ENCODE data around the gene HAUS7.

HAUS7 gene

DNA sequence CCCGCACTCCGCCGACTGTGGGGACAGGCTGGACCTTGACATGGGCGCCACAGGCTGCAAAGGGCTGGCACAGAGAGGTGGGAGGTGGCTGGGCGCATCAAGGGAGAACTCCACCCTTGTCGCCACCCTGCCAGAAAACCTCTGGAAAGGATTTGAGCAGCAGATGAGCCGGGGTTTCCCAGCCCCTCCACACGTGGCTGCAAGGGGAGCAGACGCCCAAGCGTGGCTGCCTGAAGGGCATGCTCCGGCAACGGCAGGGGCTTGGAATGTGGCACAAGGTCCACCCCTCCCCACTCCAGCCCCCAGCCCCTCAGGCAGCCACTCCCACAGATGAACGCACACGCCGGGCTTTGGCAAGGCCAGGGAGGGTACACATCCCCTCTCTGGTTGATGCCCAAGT, 29.0 kb upstream of the HAUS7 start:
- DNase-seq (ENCODE audit: low read depth in 2 of 2) = no peak

DNA sequence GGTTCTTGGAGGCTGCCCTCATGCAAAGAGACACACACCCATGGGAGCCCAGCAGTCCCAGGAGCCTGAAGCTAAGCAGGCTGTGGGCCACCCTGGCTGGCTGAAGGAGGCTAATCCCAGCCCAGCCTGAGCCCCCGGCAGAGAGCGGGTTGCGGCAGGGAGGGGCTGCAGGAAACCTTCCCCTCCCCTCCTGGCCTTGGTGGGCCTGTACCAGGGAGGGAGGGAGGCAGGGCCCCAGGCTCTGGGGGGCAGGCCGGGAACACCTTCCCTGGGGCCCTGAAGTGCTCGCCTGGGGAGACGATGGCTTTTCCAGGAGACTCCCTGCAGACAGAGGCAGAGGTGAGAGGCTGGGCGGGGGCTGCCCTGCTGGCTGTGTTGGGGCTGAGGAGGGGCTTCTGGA, 28.1 kb upstream of the HAUS7 start:
- DNase-seq (ENCODE audit: low read depth in 2 of 2) = no peak

DNA sequence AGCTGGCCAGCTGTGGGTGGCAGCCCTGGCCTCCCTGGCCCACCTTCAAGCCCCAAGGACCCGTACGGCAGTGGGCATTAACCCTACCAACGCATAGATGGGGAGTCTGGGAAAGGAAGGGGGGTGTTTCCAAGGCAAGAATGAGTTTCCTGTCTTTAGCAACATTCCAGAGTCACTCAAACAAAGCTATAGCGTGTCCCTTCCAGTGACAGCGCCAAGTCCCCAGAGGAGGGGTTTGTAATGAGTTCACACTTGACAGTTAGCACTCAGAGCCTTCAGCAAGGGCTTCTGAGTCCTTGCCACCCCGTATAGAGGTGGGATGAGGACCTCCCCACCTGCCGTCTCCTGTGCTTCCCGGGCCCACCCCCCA, 26.2 kb upstream of the HAUS7 start:
- DNase-seq (ENCODE audit: low read depth in 2 of 2) = no peak

DNA sequence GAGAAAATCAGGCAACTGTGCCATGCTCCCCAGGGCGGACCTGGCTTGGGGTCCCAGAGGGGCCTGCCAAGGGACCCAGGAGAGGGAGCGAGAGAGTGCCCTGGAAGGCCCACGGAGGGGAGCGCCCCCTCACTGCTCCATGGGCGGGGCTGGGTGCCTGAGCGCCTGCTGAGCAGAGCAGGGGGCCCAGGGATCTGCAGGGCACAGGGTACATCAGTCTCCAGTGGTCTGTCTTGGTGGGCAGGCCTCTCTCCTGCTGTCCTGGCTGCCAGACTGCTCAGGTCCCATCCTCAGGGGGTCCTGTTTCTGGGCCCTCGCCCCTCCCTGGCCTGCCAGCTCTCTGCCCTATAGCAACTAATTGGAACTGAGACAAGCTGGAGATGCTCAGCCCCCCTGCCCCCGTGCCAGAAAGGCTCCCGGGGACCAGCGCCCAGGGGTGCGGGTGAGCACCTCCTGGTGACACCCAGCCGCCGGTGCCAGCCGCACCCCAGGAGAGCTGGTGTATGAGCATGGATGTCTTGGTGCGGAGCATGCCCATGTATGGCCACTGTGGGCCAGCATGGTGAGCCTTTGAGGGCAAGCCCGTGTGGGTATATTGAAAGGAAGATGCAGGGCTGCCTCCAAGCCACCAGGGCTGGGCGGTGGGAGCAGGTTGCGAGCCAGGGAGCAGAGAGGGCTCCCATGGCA, 25.7 kb upstream of the HAUS7 start:
- DNase-seq (ENCODE audit: low read depth in 2 of 2) = no peak

DNA sequence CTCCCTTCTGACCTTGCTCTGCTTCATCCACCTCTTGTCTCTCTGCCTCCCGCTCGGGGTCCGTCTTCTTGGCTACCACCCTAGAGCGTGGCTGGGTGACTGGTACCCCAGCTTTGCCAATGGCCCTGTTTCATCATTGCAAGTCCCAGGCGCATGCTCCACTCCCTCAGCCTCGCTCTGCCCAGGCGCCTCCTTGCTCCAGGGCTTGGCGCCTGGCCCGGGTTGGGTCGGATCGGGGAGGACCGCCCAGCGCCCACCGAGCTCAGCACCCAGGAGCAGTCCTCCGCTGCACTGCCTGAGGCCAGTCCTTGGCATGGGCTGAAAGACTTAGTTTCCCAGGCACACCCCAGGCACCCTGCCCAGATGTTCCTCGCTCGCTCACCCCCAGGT, 25.0 kb upstream of the HAUS7 start:
- DNase-seq (ENCODE audit: low read depth in 2 of 2) = no peak

DNA sequence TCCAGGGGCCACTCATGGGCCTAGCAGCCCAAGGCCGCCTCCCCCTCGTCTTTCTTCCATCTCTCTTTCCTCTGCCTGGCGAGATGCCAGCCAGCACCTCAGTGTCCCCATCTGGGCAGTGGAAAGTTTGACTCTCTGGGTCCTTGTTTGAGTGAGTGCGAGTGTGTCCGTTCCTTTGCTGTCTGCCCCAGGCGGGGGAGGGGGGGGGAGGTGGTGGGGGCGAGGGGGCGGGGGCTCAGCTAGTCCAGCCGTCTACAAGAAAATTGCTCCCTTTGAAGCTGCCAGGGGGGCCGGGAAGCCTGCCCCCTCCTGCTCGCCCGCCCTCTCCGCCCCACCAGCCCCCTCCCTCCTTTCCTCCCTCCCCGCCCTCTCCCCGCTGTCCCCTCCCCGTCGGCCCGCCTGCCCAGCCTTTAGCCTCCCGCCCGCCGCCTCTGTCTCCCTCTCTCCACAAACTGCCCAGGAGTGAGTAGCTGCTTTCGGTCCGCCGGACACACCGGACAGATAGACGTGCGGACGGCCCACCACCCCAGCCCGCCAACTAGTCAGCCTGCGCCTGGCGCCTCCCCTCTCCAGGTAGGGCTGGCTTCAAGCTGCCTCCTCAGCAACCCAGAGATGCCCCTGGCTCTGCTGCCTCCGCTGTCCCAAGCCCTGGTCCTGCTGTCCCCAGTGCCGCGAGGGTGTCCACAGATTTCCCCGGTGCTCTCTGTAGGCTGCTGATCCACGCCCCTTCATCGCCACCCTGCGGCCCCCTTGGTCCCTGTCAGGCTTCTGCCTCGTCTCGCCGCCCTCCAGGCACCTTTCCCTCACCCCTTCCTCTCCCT, 24.4 kb upstream of the HAUS7 start, which contains the start of gene BGN:
Gene BGN (plus strand): TSS at position 440 of the 821 bp plus-strand sequence. CDS start 9,652 bp downstream, outside the sequence.
- DNase-seq (ENCODE audit: low read depth in 2 of 2) = no peak

DNA sequence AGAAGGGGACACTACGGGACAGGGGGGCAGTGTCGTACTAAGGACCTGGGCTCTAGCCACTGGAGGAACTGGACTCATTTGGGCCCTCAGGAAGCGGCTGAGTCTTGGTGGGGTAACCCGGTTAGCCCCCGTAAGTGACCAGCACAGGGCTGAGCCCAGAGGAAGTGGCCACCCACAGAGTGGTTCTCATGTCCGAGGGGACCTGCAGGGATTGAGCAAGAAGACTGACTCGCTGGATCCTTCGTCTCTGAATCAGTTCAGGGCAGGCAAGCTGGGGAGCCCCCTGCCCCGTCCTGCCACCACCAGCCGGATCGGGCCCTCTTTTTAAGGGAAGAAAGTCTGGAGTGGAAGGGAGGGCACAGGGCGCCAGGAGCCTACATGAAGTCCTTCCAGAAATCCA, 23.7 kb upstream of the HAUS7 start:
- DNase-seq (ENCODE audit: low read depth in 2 of 2) = no peak

DNA sequence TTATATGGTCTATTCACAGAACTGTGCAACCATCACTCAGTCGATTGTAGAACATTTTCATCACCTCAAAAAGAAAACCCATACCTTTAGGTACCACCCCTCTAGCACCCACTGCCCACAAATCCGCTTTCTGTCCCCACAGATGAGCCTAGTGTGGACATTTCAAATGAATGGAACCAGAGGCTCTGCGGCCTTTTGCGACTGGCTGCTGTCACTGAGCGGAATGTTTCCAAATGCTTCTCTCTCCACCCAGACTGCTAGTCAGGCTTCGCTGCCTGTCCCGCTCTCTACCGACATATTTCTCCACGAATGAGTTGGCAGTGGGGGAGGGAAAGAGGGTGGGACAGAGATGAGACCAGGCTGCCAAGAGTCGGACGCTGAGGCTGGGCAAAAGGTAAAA, 22.7 kb upstream of the HAUS7 start:
- DNase-seq (ENCODE audit: low read depth in 2 of 2) = no peak

DNA sequence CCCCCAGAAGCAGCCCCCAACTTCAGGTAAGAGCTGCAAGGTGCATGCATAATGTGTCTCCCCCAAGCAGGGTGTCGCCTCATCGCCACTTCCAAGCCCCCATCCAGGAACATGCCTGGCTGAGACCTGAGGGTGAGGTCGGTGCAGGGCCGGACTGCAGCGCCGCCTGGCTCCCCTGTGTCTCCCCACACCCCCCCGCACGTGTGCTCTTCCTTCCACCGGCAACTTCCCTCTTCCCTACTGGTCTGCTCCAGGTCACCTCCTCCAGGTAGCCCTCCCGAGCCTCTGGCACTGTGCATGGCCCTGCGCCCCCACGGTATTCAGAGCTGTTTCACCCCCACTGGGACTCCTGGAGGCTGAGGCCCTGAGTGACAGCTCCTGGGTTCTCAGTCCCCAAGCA, 22.2 kb upstream of the HAUS7 start:
- no peak for DNase-seq (ENCODE audit: low read depth in 2 of 2)

DNA sequence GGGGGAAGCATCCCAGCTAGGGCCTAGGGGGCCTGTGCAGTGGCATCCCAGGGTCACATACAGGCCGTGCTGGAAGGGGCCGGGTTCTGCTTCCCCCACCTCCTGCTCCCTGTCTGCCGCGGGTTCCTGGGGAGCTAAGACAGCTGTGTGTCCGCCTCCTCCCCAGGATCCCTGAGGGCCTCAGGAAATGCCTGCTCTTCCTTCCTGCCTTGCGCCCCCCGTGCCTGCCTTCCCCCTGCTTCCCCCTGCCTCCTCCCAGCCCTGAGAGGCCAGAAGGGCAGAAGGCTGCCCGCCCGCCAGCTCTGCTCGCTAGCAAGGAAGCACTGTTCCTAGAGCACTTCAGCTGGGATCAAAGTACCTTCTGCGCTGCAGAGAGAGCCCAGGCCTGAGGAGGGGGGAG, 21.5 kb upstream of the HAUS7 start:
- DNase-seq (ENCODE audit: low read depth in 2 of 2) = no peak

DNA sequence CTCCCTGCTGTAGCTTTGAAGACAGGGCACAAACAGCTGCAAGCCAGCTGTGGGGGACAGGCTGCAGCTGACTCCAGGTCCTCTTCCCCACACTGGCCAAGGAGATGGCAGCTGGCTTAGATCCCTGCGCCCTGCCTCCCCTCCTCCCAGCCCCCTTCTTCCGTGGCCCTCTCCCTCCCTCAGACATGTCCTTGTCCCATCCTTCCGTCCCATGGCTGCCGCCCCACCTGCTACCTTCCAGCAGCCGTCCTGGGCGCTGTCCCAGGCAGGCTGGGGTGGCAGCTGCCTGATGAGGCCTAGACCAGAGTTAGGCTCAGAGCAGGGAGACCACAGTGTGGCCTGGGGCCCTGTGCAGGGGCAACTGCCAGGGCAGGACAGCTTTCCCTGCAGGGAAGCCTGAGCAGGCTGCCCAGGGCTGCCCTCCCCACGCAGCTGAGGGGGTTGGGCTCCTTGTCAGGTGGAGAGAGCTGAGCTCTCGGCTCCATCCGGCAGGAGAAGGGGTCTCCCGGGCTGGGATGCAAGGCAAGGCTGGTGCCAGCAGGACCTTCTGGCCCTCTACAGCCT, 21.1 kb upstream of the HAUS7 start:
- no peak for DNase-seq (ENCODE audit: low read depth in 2 of 2)

DNA sequence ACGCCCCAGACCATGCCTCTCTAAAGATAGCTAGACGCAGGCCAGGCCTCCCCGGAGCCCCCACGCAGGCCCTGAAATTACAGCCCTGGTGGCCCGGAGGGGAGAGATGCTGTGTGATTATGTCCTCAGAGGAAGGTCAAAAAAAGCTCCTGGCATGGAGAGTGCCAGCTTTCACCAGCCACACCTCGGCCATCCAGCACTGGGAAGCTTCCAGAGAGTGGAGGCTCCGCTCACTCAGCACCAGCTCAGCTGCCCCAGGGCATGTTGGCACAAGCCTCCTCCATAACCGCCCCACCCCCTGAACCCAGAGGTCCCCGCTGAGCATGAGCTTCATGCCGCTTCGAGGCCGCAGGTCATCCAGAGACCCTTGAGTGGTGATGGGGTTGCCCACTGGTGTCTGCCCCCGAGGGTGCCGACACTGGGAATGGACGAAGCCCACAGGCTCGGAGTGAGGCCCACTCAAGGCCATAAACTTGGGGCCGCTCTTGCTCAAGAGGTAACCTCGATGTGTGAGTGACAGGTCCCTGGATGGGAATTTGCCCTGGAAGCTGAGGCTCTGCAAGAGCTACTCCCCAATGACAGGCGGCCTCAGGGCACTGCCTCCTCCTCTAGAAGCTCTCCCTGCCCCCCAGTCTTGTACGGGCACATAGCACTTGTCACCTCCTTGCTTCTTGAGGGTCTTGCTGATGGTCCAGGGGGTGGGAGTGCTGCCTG, 20.0 kb upstream of the HAUS7 start:
- DNase-seq (ENCODE audit: low read depth in 2 of 2) = no peak

DNA sequence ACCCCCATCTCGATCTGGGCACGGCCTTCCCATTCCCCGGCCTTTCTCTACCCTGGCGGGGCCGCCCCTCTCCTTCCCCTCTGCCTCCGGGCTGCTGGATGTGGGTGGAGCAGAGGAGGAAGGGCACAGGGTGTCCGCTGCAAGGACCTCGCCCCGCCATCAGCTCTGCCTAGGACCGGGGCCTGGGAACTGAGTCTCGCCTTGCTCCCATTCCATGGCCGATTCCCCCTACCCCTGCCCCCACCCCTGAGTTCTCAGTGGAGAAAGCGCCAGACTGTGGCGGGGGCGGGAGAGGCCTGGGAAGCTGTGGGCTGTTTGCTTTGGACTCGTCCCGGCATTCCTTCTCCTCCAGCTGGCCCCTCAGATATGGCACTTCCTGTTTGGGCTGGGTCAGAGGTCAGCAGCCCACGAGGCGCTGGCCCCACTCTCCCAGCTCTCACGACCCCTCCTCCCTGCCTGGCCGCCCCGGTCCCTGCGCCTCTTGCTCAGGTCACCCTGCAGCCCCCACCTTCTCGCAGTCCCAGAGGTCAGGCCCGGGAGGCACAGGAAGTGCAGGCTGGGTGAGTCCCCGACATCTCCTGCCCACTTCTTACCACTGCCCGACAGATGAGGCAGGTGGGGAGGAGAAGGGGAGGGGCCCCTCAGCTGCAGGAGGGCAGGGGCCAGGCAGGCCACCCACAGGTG, 18.0 kb upstream of the HAUS7 start:
- no peak for DNase-seq (ENCODE audit: low read depth in 2 of 2)

DNA sequence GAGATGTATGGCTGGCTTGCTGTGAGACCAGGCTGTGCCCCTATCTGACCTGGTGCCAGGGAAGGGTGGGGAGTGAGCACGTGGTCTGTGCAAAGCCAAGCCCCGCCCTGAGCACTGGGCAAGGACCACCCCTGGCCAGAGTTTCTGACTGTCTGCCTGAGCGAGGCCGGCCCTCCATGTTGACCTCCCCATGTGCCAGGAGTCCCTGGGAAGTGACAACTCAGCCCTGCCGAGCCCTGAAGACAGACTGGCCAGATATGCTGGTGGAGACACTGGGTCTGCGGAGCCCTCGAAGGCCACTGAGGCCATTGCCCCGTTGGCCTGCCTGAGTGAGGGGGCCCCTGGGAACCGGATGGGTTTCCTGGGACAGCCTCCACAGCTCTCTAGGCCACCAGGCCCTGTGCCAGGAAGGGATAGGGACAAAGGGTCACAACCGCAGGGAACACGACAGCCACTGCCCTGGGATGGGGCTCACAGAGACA, 17.3 kb upstream of the HAUS7 start:
- DNase-seq (ENCODE audit: low read depth in 2 of 2) = no peak

DNA sequence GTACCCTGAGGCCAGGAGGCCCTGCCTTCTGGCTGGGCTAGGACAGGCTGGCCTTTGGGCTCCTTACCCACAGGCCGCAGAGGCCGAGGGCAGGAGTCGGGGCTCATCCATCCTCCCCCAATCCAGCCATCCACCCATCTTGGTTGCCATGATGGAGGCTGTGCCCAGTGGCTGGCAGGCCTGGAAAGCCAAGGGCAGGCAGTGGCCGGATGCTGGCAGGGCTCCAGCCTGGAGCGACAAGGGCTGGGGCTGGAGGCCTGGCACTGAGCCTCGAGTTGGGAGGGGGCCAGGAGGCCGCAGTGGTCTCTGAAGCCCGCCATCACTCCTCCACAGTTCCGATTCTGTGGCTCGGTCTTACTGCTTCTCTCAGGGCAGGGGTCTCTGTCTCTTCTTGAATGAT, 15.8 kb upstream of the HAUS7 start:
- DNase-seq (ENCODE audit: low read depth in 2 of 2) = no peak

DNA sequence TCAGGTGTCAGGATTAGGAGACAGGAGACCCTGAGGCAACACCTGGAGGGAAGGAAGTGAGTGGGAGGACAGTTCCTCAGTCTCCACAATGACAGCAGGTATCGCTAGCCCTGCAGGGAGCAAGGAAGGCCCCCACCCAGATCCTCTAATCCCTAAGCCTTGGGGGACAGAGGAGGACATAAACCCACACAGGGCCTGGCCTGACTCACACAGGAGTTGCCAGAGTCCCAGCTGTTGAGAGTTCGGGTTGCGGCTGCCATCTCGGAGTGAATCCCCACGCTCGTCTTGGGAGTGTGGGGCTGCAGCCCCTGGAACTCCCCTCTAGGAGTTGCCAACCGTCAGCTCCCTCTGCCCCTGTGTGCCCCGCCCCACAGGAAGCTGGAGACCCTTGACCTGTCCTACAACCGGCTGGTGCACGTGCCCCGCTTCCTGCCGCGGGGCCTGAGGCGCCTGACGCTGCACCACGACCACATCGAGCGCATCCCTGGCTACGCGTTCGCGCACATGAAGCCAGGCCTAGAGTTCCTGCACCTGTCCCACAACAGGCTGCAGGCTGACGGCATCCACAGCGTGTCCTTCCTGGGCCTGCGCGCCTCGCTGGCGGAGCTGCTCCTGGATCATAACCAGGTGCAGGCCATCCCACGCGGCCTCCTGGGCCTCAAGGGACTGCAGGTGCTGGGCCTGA, 15.2 kb upstream of the HAUS7 start:
- no peak for DNase-seq (ENCODE audit: low read depth in 2 of 2)

DNA sequence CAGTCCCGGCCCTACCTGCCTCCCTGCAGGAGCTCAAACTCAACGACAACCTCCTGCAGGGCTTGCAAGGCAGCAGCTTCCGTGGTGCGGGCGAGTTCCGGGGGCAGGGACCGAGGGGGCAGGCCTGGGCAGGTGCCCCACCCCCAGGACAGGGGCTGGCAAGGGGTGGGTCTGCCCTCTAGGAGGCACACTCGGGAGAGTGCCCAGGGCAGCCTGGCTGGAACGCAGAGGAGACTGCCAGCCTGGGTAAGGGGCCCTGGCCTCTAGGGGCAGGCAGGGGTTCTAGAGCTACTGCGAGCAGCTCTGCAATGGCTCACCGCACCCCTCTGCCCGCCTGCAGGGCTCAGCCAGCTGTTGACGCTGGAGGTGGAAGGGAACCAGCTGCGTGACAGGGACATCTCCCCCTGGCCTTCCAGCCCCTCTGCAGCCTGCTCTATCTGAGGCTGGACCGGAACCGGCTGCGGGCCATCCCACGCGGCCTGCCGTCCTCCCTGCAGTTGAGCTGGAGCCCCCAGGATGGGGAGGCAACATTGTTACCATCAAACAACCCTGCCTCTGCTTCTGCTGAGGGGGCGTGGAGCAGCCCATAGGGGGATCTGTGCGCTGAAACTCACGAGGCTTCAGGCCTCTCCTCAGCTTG, 12.1 kb upstream of the HAUS7 start:
- DNase-seq (ENCODE audit: low read depth in 2 of 2) = no peak

DNA sequence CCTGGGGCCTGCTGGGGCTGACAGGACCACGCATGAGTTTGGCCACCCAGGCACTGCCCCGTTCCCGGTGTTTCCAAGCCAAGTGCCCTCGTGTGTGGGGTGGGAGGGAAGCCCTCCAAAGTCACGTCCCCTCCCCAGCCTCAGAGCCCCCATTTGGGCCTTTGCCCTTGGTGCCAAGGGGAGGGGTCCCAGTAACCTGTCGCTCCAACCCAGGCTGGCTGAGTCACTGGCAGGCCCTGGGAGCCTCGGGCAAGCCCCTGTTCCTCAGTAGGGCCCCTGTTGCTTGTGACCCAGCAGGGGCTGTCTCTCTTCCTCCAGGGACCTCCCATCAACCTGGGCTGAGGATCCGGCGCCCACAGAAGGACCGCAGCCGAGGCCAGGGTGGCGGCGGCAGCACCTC, 10.7 kb upstream of the HAUS7 start:
- DNase-seq (ENCODE audit: low read depth in 2 of 2) = no peak

DNA sequence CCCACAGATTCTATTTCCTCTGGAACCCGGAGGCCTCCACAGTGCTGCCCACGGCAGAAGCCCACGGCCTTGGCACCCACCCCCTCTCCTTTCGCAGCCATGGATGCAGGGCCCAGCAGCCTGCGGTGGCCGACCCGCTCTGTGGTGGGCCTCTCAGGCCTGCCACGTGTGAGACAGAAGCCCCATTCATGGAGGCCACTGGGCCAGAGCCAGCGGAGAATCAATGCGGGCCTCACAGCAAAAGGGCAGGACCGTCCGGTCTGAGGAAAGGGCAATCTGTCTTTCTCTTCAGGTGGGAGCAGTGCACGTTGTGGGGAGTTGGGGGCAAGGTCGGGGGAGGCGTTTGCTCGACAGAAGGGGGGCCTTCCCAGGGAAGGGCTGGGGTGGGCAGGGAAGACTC, 8.4 kb upstream of the HAUS7 start:
- no peak for DNase-seq (ENCODE audit: low read depth in 2 of 2)

DNA sequence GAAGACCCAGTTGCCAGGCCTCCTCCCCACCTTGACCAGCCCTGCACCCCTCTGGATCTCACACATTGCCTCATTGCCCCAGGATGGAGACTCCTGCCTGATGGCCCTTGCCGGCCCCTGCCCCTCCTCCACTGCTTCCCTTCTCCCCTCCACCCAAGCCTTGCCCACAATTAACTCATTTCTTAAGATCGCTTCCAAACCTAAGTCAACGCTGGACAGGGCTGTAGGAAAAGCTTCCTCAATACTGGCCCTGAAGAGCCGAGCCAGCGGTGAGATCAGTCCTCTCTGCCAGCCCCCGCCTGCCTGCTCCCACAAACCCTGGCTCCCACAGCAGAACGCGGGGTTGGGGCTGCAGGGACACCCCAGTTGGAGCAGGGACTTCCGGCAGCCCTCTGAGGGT, 7.5 kb upstream of the HAUS7 start:
- DNase-seq (ENCODE audit: low read depth in 2 of 2) = no peak

DNA sequence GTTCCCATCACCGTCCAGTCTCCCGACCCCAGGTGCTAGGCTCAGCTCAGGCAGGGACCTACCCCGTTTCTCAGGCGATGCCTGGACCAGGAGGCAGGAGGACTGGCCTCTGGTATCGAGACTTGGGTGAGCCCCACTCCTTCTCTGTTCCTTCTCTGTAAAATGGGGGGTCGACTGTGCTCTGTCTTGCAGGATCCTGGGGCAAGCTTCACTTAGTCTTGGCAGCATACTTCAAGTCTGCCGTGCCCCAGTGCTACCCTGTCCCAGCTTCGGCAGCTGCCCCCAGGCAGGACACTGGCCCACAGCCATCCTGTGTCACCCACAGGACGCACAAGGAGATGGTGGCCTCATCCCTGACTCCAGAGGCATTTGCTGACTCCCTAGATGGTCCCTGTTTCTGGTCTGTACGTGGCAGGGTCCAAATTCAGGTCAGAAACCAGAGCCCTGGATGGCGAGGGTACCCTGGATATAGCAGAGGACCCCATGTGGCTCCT, 7.0 kb upstream of the HAUS7 start:
- DNase-seq (ENCODE audit: low read depth in 2 of 2) = no peak

Data from stimulated activated CD4-positive, alpha-beta T cell treated with anti-CD3 and anti-CD28 coated beads, Interleukin-1b, Interleukin-23, amount 100 ng/mL, for 1 hour (primary cell).